Measurements from ENCODE around the gene PACS2. TPM values are rescaled to one million over a fixed set of nuclear protein-coding genes. Genes with fewer than 3 reads are reported as not detected.
A peak's percentile ranks its signal among the peaks of the same experiment; 100 is the strongest.

The PACS2 gene
- total RNA-seq, 1 donor from 2014 or later: 105 TPM

GRCh38 chr14:105385322-105385637 lies 70.7 kb downstream of the PACS2 start:
- no peak for DNase-seq (ENCODE audit: low spot score)

GRCh38 chr14:105385698-105386365 lies 71.3 kb downstream of the PACS2 start:
- DNase-seq (ENCODE audit: low spot score): no peak

GRCh38 chr14:105386581-105387529 lies 72.3 kb downstream of the PACS2 start:
- no peak for DNase-seq (ENCODE audit: low spot score)

GRCh38 chr14:105387530-105387922 lies 73.0 kb downstream of the PACS2 start:
- no peak for DNase-seq (ENCODE audit: low spot score)

GRCh38 chr14:105388110-105388951 lies 73.8 kb downstream of the PACS2 start:
- no peak for DNase-seq (ENCODE audit: low spot score)

- no peak for DNase-seq (ENCODE audit: low spot score)
Measured at GRCh38 chr14:105388976-105389375, 74.4 kb downstream of the PACS2 start.

- DNase-seq (ENCODE audit: low spot score): no peak
Measured at GRCh38 chr14:105389534-105389933, 75.0 kb downstream of the PACS2 start.

- DNase-seq (ENCODE audit: low spot score): no peak
Measured at GRCh38 chr14:105389976-105390848, 75.7 kb downstream of the PACS2 start.

- DNase-seq (ENCODE audit: low spot score): no peak
Measured at GRCh38 chr14:105390849-105391500, 76.4 kb downstream of the PACS2 start.

GRCh38 chr14:105391541-105391940 lies 77.0 kb downstream of the PACS2 start:
- DNase-seq (ENCODE audit: low spot score): no peak

- no peak for DNase-seq (ENCODE audit: low spot score)
Measured at GRCh38 chr14:105392131-105393090, 77.9 kb downstream of the PACS2 start.

- DNase-seq (ENCODE audit: low spot score): no peak
Measured at GRCh38 chr14:105393151-105393550, 78.6 kb downstream of the PACS2 start.

- no peak for DNase-seq (ENCODE audit: low spot score)
Measured at GRCh38 chr14:105394714-105395537, 80.4 kb downstream of the PACS2 start.

- DNase-seq (ENCODE audit: low spot score): no peak
Measured at GRCh38 chr14:105395538-105395854, 80.9 kb downstream of the PACS2 start.

- DNase-seq (ENCODE audit: low spot score): no peak
Measured at GRCh38 chr14:105397350-105397931, 82.9 kb downstream of the PACS2 start.

GRCh38 chr14:105398044-105398725 lies 83.6 kb downstream of the PACS2 start, which contains the start of gene TEX22:
TEX22 (plus strand) TSS chr14:105398538; CDS start chr14:105399341, 803 bp downstream.
- peak; percentile 90 for DNase-seq (ENCODE audit: low spot score)

- no peak for DNase-seq (ENCODE audit: low spot score)
Measured at GRCh38 chr14:105398726-105399465, 84.3 kb downstream of the PACS2 start.
